Neural progenitor cell (in vitro differentiated cells): ENCODE measurements around the gene TMEM100. TPM values are rescaled to one million over a fixed set of nuclear protein-coding genes. Genes with fewer than 3 reads are reported as not detected.

ENCODE experiments used
- DNase-seq: peaks from one replicate; pipeline ENCODE4 v3.0.0-alpha.2; 2016; ENCODE audit warnings: low spot score
- H2AFZ ChIP-seq: fragments of 200-600 bp; sonication (generic); replicated peaks from 2 replicates; pipeline ENCODE4 v1.6.1; 2016; ENCODE audit warnings: antibody characterized with exemption
- H3F3A ChIP-seq: fragments of 200-600 bp; sonication (generic); 2 replicates; pipeline ENCODE4 v1.6.1; 2016; ENCODE audit warnings: antibody characterized with exemption, low read depth
- H3K27ac ChIP-seq: fragments of 200-600 bp; sonication (generic); 2 replicates; pipeline ENCODE4 v1.5.1; 2016; ENCODE audit warnings: mild to moderate bottlenecking
- H3K27me3 ChIP-seq: fragments of 200-600 bp; sonication (generic); 2 replicates; pipeline ENCODE4 v1.6.1; 2016; ENCODE audit warnings: mild to moderate bottlenecking, moderate library complexity
- H3K36me3 ChIP-seq: fragments of 200-600 bp; sonication (generic); 2 replicates; pipeline ENCODE4 v1.5.1; 2016
- H3K4me1 ChIP-seq: fragments of 200-600 bp; sonication (generic); 2 replicates; pipeline ENCODE4 v1.6.1; 2016; ENCODE audit warnings: mixed run types
- H3K4me2 ChIP-seq: fragments of 200-600 bp; sonication (generic); 2 replicates; pipeline ENCODE4 v1.6.1; 2016
- H3K4me3 ChIP-seq: fragments of 200-600 bp; sonication (generic); 2 replicates; pipeline ENCODE4 v1.5.1; 2016
- H3K79me2 ChIP-seq: fragments of 200-600 bp; sonication (generic); 2 replicates; pipeline ENCODE4 v1.6.1; 2016; ENCODE audit warnings: low read depth
- H3K9ac ChIP-seq: fragments of 200-600 bp; sonication (generic); 2 replicates; pipeline ENCODE4 v1.6.1; 2016
- H3K9me3 ChIP-seq: fragments of 200-600 bp; sonication (generic); 2 replicates; pipeline ENCODE4 v1.5.1; 2016; ENCODE audit warnings: low read depth
- H4K20me1 ChIP-seq: fragments of 200-600 bp; sonication (generic); 2 replicates; pipeline ENCODE4 v1.6.1; 2016; ENCODE audit warnings: low read depth
- H3K27ac Mint-ChIP-seq: 3 replicates; pipeline ENCODE4 v1.8.0; 2021; ENCODE audit warnings: mixed read lengths
- H3K27me3 Mint-ChIP-seq: 2 replicates; pipeline ENCODE4 v1.8.0; 2022; ENCODE audit warnings: low read depth, mild to moderate bottlenecking, inconsistent platforms, moderate library complexity, mixed read lengths; ENCODE audit not compliant: insufficient read depth
- H3K36me3 Mint-ChIP-seq: 3 replicates; pipeline ENCODE4 v1.8.0; 2021; ENCODE audit warnings: mixed read lengths
- H3K4me1 Mint-ChIP-seq: 3 replicates; pipeline ENCODE4 v1.8.0; 2021; ENCODE audit warnings: mixed read lengths
- H3K4me3 Mint-ChIP-seq: 3 replicates; pipeline ENCODE4 v1.8.0; 2021; ENCODE audit warnings: mild to moderate bottlenecking, moderate library complexity, mixed read lengths
- H3K9me3 Mint-ChIP-seq: 3 replicates; pipeline ENCODE4 v1.8.0; 2020; ENCODE audit warnings: mixed read lengths
- CTCF ChIP-seq: fragments of 200-600 bp; sonication (generic); IDR thresholded peaks from 2 replicates; pipeline ENCODE4 v1.5.1; 2017; ENCODE audit warnings: antibody characterized with exemption, mild to moderate bottlenecking
- EZH2 ChIP-seq: fragments of 200-600 bp; sonication (generic); IDR thresholded peaks from 2 replicates; pipeline ENCODE4 v1.6.1; 2017; ENCODE audit warnings: antibody characterized with exemption, mild to moderate bottlenecking, moderate library complexity
- EZH2phosphoT487 ChIP-seq: fragments of 200-600 bp; sonication (generic); IDR thresholded peaks from 2 replicates; pipeline ENCODE4 v1.6.1; 2017; ENCODE audit warnings: antibody characterized with exemption
- total RNA-seq: library from RNA; depleted of rRNA; stranded (reverse); fragments of >200 nt; gene quantifications from 2 replicates; pipeline ENCODE4 v1.2.3, GENCODE V29; 2015; ENCODE audit warnings: low replicate concordance

The TMEM100 gene
- total RNA-seq, 1 donor from 2014 or later: 1.2 TPM

- no peak for TF ChIP-seq EZH2
- TF ChIP-seq EZH2phosphoT487: no peak
- no peak for TF ChIP-seq CTCF
- Histone ChIP-seq H3K4me1 (peaks cover 6% of the 10 kb centered on the region), H4K20me1 (peaks cover 5% of the 10 kb centered on the region), H3K4me3 (no peak overlapping the region), H3K9me3 (no peaks in the 10 kb centered on the region), H3K36me3 (no peaks in the 10 kb centered on the region), H3K79me2 (peaks cover 19% of the 10 kb centered on the region), H3K9ac (no peak overlapping the region), H3F3A (peaks cover 13% of the 10 kb centered on the region), H3K27ac (no peak overlapping the region), H2AFZ (no peak overlapping the region), H3K27me3 (no peaks in the 10 kb centered on the region), H3K4me2 (no peak overlapping the region)
- no peak overlapping the region for H3K4me3 Mint-ChIP-seq
- H3K27me3 Mint-ChIP-seq: peaks cover 3% of the 10 kb centered on the region
- H3K36me3 Mint-ChIP-seq: peaks cover 4% of the 10 kb centered on the region
- no peak overlapping the region for H3K27ac Mint-ChIP-seq
- DNase-seq: no peak
- H3K9me3 Mint-ChIP-seq: no peaks in the 10 kb centered on the region
- peaks cover 15% of the 10 kb centered on the region for H3K4me1 Mint-ChIP-seq
These were observed 26.2 kb upstream of the TMEM100 start for GRCh38 chr17:55748841-55749240.

GRCh38 chr17:55747209-55747608 lies 24.5 kb upstream of the TMEM100 start:
- H4K20me1 ChIP-seq: peaks cover 5% of the 10 kb centered on the region
- H3K4me2 ChIP-seq: no peak overlapping the region
- no peak overlapping the region for H3K9ac ChIP-seq
- no peak overlapping the region for H2AFZ ChIP-seq
- peaks cover 8% of the 10 kb centered on the region for H3K79me2 ChIP-seq
- H3K9me3 ChIP-seq: no peaks in the 10 kb centered on the region
- peaks cover 3% of the 10 kb centered on the region for H3K27me3 Mint-ChIP-seq
- no peaks in the 10 kb centered on the region for H3K9me3 Mint-ChIP-seq
- no peaks in the 10 kb centered on the region for H3K36me3 ChIP-seq
- no peak overlapping the region for H3K4me3 ChIP-seq
- no peak overlapping the region for H3K27ac Mint-ChIP-seq
- peaks cover 14% of the 10 kb centered on the region for H3K4me1 Mint-ChIP-seq
- H3K27me3 ChIP-seq: no peaks in the 10 kb centered on the region
- peaks cover 13% of the 10 kb centered on the region for H3F3A ChIP-seq
- no peak overlapping the region for H3K4me3 Mint-ChIP-seq
- TF ChIP-seq CTCF: no peak
- no peak for TF ChIP-seq EZH2phosphoT487
- no peak for TF ChIP-seq EZH2
- H3K27ac ChIP-seq: no peak overlapping the region
- peaks cover 6% of the 10 kb centered on the region for H3K4me1 ChIP-seq
- no peak for DNase-seq
- no peaks in the 10 kb centered on the region for H3K36me3 Mint-ChIP-seq

- Histone ChIP-seq H3K36me3 (no peaks in the 10 kb centered on the region), H4K20me1 (no peaks in the 10 kb centered on the region), H3K27me3 (no peaks in the 10 kb centered on the region), H3K4me3 (no peak overlapping the region), H3K27ac (no peak overlapping the region), H3K4me1 (no peaks in the 10 kb centered on the region), H3K9me3 (no peaks in the 10 kb centered on the region), H3K4me2 (no peak overlapping the region), H3K79me2 (peaks cover under 1% of the 10 kb centered on the region), H2AFZ (no peak overlapping the region), H3F3A (peaks cover 7% of the 10 kb centered on the region), H3K9ac (no peak overlapping the region)
- no peak for TF ChIP-seq CTCF
- TF ChIP-seq EZH2: no peak
- TF ChIP-seq EZH2phosphoT487: no peak
- peaks cover 3% of the 10 kb centered on the region for H3K27me3 Mint-ChIP-seq
- no peaks in the 10 kb centered on the region for H3K9me3 Mint-ChIP-seq
- H3K4me1 Mint-ChIP-seq: peaks cover 8% of the 10 kb centered on the region
- no peak overlapping the region for H3K27ac Mint-ChIP-seq
- DNase-seq: no peak
- H3K4me3 Mint-ChIP-seq: no peak overlapping the region
- H3K36me3 Mint-ChIP-seq: no peaks in the 10 kb centered on the region
These were observed 23.8 kb upstream of the TMEM100 start for GRCh38 chr17:55746466-55746865.

- Histone ChIP-seq H3K36me3 (no peaks in the 10 kb centered on the region), H2AFZ (no peak overlapping the region), H3K4me1 (no peaks in the 10 kb centered on the region), H3K79me2 (no peaks in the 10 kb centered on the region), H3K4me3 (no peak overlapping the region), H3K27me3 (no peaks in the 10 kb centered on the region), H3K27ac (no peak overlapping the region), H3F3A (no peaks in the 10 kb centered on the region), H3K9ac (no peak overlapping the region), H3K4me2 (no peak overlapping the region), H3K9me3 (no peaks in the 10 kb centered on the region), H4K20me1 (no peaks in the 10 kb centered on the region)
- Mint-ChIP-seq H3K4me3 (no peak overlapping the region), H3K4me1 (peaks cover 5% of the 10 kb centered on the region), H3K27me3 (peaks cover 2% of the 10 kb centered on the region), H3K9me3 (no peaks in the 10 kb centered on the region), H3K36me3 (no peaks in the 10 kb centered on the region), H3K27ac (no peak overlapping the region)
- TF ChIP-seq EZH2phosphoT487: no peak
- TF ChIP-seq EZH2: no peak
- TF ChIP-seq CTCF: no peak
- no peak for DNase-seq
These were observed 22.6 kb upstream of the TMEM100 start for GRCh38 chr17:55745258-55745657.
